Measurements from ENCODE around the gene ADD3.

ADD3 gene

DNA sequence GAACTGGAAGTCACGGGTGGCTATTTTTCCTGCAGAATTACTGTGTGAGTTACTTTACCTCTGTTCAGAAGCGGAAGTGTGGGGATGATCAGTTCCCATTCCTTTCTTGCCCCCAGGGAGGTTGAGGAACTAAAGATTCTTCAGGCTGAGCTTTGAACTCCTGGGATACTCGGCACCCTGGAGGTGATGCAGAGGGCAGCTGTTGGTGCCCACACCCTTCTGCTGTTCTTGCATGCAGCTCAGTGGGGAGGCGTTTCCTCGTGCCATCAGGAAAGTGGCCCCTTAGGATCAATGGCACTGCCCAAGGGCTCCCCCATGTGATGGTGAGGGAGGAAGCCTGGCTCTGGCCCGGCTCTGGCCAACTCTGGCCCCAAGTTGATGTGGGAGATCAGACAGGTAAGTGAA is 155.0 kb downstream of the ADD3 start:
- Histone ChIP-seq H3K4me1 (ENCODE audit: control insufficient read depth, insufficient read depth, low read length) (peaks cover 13% of the 10 kb centered on the region), H3K36me3 (ENCODE audit: control insufficient read depth in 2 of 2, insufficient read depth in 1 of 2, low read length in 2 of 2) (no peaks in the 10 kb centered on the region), H3K9me3 (ENCODE audit: control insufficient read depth, insufficient read depth, low read depth, low read length) (no peaks in the 10 kb centered on the region), H3K27ac (ENCODE audit: extremely low read depth, low read depth, low read length) (no peak overlapping the region), H3K4me3 (ENCODE audit: low read depth, low read length) (no peak overlapping the region)
- POLR2A ChIA-PET: no interaction called here
- TF ChIP-seq ZNF529 (tag by site-specific recombination; IDR thresholded peaks at IDR 0.05; ENCODE audit: insufficient replicate concordance): no peak
- TF ChIP-seq ZIC2 (tag by site-specific recombination; IDR thresholded peaks at IDR 0.05): peak; percentile 7
- peak; percentile 52 for TF ChIP-seq ZNF341 (tag by site-specific recombination; IDR thresholded peaks at IDR 0.05; ENCODE audit: low read depth)
- TF ChIP-seq, protein P1, sequence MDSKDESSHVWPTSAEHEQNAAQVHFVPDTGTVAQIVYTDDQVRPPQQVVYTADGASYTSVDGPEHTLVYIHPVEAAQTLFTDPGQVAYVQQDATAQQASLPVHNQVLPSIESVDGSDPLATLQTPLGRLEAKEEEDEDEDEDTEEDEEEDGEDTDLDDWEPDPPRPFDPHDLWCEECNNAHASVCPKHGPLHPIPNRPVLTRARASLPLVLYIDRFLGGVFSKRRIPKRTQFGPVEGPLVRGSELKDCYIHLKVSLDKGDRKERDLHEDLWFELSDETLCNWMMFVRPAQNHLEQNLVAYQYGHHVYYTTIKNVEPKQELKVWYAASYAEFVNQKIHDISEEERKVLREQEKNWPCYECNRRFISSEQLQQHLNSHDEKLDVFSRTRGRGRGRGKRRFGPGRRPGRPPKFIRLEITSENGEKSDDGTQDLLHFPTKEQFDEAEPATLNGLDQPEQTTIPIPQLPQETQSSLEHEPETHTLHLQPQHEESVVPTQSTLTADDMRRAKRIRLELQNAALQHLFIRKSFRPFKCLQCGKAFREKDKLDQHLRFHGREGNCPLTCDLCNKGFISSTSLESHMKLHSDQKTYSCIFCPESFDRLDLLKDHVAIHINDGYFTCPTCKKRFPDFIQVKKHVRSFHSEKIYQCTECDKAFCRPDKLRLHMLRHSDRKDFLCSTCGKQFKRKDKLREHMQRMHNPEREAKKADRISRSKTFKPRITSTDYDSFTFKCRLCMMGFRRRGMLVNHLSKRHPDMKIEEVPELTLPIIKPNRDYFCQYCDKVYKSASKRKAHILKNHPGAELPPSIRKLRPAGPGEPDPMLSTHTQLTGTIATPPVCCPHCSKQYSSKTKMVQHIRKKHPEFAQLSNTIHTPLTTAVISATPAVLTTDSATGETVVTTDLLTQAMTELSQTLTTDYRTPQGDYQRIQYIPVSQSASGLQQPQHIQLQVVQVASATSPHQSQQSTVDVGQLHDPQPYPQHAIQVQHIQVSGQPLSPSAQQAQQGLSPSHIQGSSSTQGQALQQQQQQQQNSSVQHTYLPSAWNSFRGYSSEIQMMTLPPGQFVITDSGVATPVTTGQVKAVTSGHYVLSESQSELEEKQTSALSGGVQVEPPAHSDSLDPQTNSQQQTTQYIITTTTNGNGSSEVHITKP (tag by site-specific recombination; IDR thresholded peaks at IDR 0.05): peak; percentile 86
- TF ChIP-seq, protein P2, sequence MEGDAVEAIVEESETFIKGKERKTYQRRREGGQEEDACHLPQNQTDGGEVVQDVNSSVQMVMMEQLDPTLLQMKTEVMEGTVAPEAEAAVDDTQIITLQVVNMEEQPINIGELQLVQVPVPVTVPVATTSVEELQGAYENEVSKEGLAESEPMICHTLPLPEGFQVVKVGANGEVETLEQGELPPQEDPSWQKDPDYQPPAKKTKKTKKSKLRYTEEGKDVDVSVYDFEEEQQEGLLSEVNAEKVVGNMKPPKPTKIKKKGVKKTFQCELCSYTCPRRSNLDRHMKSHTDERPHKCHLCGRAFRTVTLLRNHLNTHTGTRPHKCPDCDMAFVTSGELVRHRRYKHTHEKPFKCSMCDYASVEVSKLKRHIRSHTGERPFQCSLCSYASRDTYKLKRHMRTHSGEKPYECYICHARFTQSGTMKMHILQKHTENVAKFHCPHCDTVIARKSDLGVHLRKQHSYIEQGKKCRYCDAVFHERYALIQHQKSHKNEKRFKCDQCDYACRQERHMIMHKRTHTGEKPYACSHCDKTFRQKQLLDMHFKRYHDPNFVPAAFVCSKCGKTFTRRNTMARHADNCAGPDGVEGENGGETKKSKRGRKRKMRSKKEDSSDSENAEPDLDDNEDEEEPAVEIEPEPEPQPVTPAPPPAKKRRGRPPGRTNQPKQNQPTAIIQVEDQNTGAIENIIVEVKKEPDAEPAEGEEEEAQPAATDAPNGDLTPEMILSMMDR (tag by site-specific recombination; IDR thresholded peaks at IDR 0.05): peak; percentile 68
- CTCF ChIA-PET: interaction anchor here (0.7 to 1.2 kb wide), 3 partner anchors 32 to 111 kb away, joined by 3 to 4 read pairs (median 4); no protein-coding TSS in a partner anchor

DNA sequence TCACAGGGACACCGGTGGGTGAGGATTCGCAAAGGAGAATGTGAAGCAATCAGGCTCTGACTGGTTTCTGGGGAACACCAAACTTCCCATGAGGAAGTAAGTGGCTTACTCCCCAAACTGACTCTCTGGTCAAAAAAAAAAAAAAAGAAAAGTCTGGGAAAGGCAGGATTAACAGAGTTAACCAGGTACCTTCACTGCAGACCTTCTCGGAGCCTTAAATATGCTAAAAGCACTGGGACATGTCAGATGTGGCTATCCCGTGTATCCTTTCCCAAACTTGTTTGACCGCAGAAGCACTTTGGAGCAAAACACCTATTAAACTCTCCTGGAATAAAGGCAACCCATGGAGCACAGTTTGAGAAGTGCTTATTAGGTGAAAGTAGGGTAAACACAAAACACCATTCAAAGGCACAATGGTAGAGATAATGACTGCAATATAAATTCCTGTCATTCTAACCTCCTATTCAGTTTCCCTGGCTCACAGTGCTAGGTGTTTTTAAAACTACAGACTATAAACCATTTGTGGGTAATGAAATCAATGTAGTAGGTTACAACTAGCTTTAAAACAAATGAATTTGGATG is 155.5 kb downstream of the ADD3 start:
- Histone ChIP-seq H3K36me3 (ENCODE audit: control insufficient read depth in 2 of 2, insufficient read depth in 1 of 2, low read length in 2 of 2) (no peaks in the 10 kb centered on the region), H3K4me3 (ENCODE audit: low read depth, low read length) (no peak overlapping the region), H3K4me1 (ENCODE audit: control insufficient read depth, insufficient read depth, low read length) (peaks cover 13% of the 10 kb centered on the region), H3K9me3 (ENCODE audit: control insufficient read depth, insufficient read depth, low read depth, low read length) (no peaks in the 10 kb centered on the region), H3K27ac (ENCODE audit: extremely low read depth, low read depth, low read length) (no peak overlapping the region)
- ChIA-PET CTCF (interaction anchor here (0.7 to 1.2 kb wide), 3 partner anchors 25 to 110 kb away, joined by 3 to 4 read pairs (median 3); no protein-coding TSS in a partner anchor), POLR2A (no interaction called here)
- TF ChIP-seq, protein P3, sequence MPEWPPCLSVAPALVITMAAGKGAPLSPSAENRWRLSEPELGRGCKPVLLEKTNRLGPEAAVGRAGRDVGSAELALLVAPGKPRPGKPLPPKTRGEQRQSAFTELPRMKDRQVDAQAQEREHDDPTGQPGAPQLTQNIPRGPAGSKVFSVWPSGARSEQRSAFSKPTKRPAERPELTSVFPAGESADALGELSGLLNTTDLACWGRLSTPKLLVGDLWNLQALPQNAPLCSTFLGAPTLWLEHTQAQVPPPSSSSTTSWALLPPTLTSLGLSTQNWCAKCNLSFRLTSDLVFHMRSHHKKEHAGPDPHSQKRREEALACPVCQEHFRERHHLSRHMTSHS (tag by site-specific recombination; IDR thresholded peaks at IDR 0.05): no peak
- peak; percentile 64; the same call in 1 of the 2 replicates for TF ChIP-seq ZNF423 (tag by site-specific recombination; IDR thresholded peaks at IDR 0.05)
- TF ChIP-seq BCL11A (tag by site-specific recombination; IDR thresholded peaks at IDR 0.05; ENCODE audit: low read depth): peak; percentile 67; the same call in 1 of the 2 replicates
- peak; percentile 78 for TF ChIP-seq OVOL3 (tag by site-specific recombination; IDR thresholded peaks at IDR 0.05)
- no peak for TF ChIP-seq ZNF433 (tag by site-specific recombination; IDR thresholded peaks at IDR 0.05; ENCODE audit: low read depth)
- TF ChIP-seq, protein P4, sequence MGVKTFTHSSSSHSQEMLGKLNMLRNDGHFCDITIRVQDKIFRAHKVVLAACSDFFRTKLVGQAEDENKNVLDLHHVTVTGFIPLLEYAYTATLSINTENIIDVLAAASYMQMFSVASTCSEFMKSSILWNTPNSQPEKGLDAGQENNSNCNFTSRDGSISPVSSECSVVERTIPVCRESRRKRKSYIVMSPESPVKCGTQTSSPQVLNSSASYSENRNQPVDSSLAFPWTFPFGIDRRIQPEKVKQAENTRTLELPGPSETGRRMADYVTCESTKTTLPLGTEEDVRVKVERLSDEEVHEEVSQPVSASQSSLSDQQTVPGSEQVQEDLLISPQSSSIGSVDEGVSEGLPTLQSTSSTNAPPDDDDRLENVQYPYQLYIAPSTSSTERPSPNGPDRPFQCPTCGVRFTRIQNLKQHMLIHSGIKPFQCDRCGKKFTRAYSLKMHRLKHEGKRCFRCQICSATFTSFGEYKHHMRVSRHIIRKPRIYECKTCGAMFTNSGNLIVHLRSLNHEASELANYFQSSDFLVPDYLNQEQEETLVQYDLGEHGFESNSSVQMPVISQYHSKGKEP (tag by site-specific recombination; IDR thresholded peaks at IDR 0.05): peak; percentile 82
- no peak for TF ChIP-seq ZNF202 (tag by site-specific recombination; IDR thresholded peaks at IDR 0.05; ENCODE audit: borderline replicate concordance)
- TF ChIP-seq, protein P5, sequence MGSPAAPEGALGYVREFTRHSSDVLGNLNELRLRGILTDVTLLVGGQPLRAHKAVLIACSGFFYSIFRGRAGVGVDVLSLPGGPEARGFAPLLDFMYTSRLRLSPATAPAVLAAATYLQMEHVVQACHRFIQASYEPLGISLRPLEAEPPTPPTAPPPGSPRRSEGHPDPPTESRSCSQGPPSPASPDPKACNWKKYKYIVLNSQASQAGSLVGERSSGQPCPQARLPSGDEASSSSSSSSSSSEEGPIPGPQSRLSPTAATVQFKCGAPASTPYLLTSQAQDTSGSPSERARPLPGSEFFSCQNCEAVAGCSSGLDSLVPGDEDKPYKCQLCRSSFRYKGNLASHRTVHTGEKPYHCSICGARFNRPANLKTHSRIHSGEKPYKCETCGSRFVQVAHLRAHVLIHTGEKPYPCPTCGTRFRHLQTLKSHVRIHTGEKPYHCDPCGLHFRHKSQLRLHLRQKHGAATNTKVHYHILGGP (tag by site-specific recombination; IDR thresholded peaks at IDR 0.05): no peak
- TF ChIP-seq ZFP37 (tag by site-specific recombination; IDR thresholded peaks at IDR 0.05): no peak
- TF ChIP-seq, protein P6, sequence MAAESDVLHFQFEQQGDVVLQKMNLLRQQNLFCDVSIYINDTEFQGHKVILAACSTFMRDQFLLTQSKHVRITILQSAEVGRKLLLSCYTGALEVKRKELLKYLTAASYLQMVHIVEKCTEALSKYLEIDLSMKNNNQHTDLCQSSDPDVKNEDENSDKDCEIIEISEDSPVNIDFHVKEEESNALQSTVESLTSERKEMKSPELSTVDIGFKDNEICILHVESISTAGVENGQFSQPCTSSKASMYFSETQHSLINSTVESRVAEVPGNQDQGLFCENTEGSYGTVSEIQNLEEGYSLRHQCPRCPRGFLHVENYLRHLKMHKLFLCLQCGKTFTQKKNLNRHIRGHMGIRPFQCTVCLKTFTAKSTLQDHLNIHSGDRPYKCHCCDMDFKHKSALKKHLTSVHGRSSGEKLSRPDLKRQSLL (tag by site-specific recombination; IDR thresholded peaks at IDR 0.05): no peak
- no peak for TF ChIP-seq ZNF664 (tag by site-specific recombination; IDR thresholded peaks at IDR 0.05)
- TF ChIP-seq WT1 (tag by site-specific recombination; IDR thresholded peaks at IDR 0.05): peak; percentile 90
- TF ChIP-seq ZBTB20 (tag by site-specific recombination; IDR thresholded peaks at IDR 0.05): peak; percentile 87
- TF ChIP-seq ZNF239 (tag by site-specific recombination; IDR thresholded peaks at IDR 0.05): peak; percentile 97
- peak; percentile 79; the same call in 1 of the 2 replicates for TF ChIP-seq BCL11B (tag by site-specific recombination; IDR thresholded peaks at IDR 0.05; ENCODE audit: low read depth)
- TF ChIP-seq ZNF221 (tag by site-specific recombination; IDR thresholded peaks at IDR 0.05; ENCODE audit: borderline replicate concordance): no peak
- TF ChIP-seq FEZF1 (tag by site-specific recombination; IDR thresholded peaks at IDR 0.05): peak; percentile 98
- TF ChIP-seq ZNF37A (tag by site-specific recombination; IDR thresholded peaks at IDR 0.05): no peak

Data from HEK293 (cell line).